Loucy (cell line): ENCODE measurements around the gene ST3GAL3.

Experiments
- H2AFZ ChIP-seq: fragments of 200-600 bp; sonication (generic); 2 replicates; pipeline ENCODE4 v1.6.0; 2016; ENCODE audit warnings: antibody characterized with exemption, mild to moderate bottlenecking, low read length, moderate library complexity
- H3F3A ChIP-seq: fragments of 200-600 bp; 2 replicates; pipeline ENCODE4 v1.6.0; 2016; ENCODE audit warnings: antibody characterized with exemption, low read depth, mild to moderate bottlenecking
- H3K27me3 ChIP-seq: fragments of 200-600 bp; sonication (generic); 2 replicates; pipeline ENCODE4 v1.6.1; 2014; ENCODE audit warnings: low read length, mild to moderate bottlenecking; ENCODE audit not compliant: insufficient read depth, poor library complexity, severe bottlenecking
- H3K36me3 ChIP-seq: fragments of 200-600 bp; sonication (generic); 2 replicates; pipeline ENCODE4 v1.6.1; 2016; ENCODE audit warnings: low read length; ENCODE audit not compliant: insufficient read depth
- H3K4me1 ChIP-seq: fragments of 200-600 bp; sonication (generic); 2 replicates; pipeline ENCODE4 v1.5.1; 2014; ENCODE audit warnings: low read length, mild to moderate bottlenecking; ENCODE audit not compliant: insufficient read depth, poor library complexity, severe bottlenecking
- H3K4me2 ChIP-seq: fragments of 200-600 bp; sonication (generic); 2 replicates; pipeline ENCODE4 v1.6.0; 2014; ENCODE audit warnings: antibody characterized with exemption, low read length, low read depth, mild to moderate bottlenecking; ENCODE audit not compliant: poor library complexity, severe bottlenecking
- H3K4me3 ChIP-seq: fragments of 200-600 bp; sonication (generic); 2 replicates; pipeline ENCODE4 v1.5.1; 2014; ENCODE audit warnings: low read length, mild to moderate bottlenecking, mixed read lengths; ENCODE audit not compliant: poor library complexity, severe bottlenecking
- H3K79me2 ChIP-seq: fragments of 200-600 bp; sonication (generic); 2 replicates; pipeline ENCODE4 v1.6.1; 2014; ENCODE audit warnings: low read length; ENCODE audit not compliant: insufficient read depth
- H3K9ac ChIP-seq: fragments of 200-600 bp; sonication (generic); 2 replicates; pipeline ENCODE4 v1.6.0; 2014; ENCODE audit warnings: mild to moderate bottlenecking, low read depth, low read length, moderate library complexity; ENCODE audit not compliant: poor library complexity, severe bottlenecking
- H3K9me2 ChIP-seq: fragments of 200-600 bp; sonication (generic); replicated peaks from 2 replicates; pipeline ENCODE4 v1.6.1; 2016; ENCODE audit warnings: low read depth, low read length, mixed read lengths
- H3K9me3 ChIP-seq: fragments of 200-600 bp; sonication (generic); 2 replicates; pipeline ENCODE4 v1.6.1; 2014; ENCODE audit warnings: mild to moderate bottlenecking, antibody characterized with exemption, low read length, low read depth; ENCODE audit not compliant: insufficient read depth
- H4K20me1 ChIP-seq: fragments of 200-600 bp; sonication (generic); 2 replicates; pipeline ENCODE4 v1.6.0; 2014; ENCODE audit warnings: antibody characterized with exemption, low read length, mild to moderate bottlenecking; ENCODE audit not compliant: insufficient read depth, poor library complexity, severe bottlenecking
- CTCF ChIP-seq: fragments of 200-600 bp; sonication (generic); conservative IDR thresholded peaks from 2 replicates; pipeline ENCODE4 v1.5.1; 2014; ENCODE audit warnings: mild to moderate bottlenecking, antibody characterized with exemption, low read length
- EZH2phosphoT487 ChIP-seq: fragments of 200-600 bp; IDR thresholded peaks from 2 replicates; pipeline ENCODE4 v1.6.1; 2018; ENCODE audit warnings: antibody characterized with exemption, mild to moderate bottlenecking, moderate library complexity, borderline replicate concordance

Gene ST3GAL3

GRCh38 chr1:43857163-43857562, 149.8 kb downstream of the ST3GAL3 start:
- no peak overlapping the region for H3K9ac ChIP-seq
- H3F3A ChIP-seq, result peaks cover 10% of the 10 kb centered on the region; the same call in 1 of the 2 replicates
- H3K4me2 ChIP-seq, result no peak overlapping the region
- no peaks in the 10 kb centered on the region for H3K9me2 ChIP-seq
- no peak overlapping the region for H2AFZ ChIP-seq
- H4K20me1 ChIP-seq, result peaks cover 2% of the 10 kb centered on the region
- H3K27me3 ChIP-seq, result no peaks in the 10 kb centered on the region
- TF ChIP-seq CTCF (no peak), EZH2phosphoT487 (no peak)
- peaks cover 25% of the 10 kb centered on the region for H3K4me1 ChIP-seq
- peaks cover 7% of the 10 kb centered on the region; the same call in 1 of the 2 replicates for H3K36me3 ChIP-seq
- H3K9me3 ChIP-seq, result no peaks in the 10 kb centered on the region
- H3K79me2 ChIP-seq, result no peaks in the 10 kb centered on the region
- no peak overlapping the region for H3K4me3 ChIP-seq

DNA sequence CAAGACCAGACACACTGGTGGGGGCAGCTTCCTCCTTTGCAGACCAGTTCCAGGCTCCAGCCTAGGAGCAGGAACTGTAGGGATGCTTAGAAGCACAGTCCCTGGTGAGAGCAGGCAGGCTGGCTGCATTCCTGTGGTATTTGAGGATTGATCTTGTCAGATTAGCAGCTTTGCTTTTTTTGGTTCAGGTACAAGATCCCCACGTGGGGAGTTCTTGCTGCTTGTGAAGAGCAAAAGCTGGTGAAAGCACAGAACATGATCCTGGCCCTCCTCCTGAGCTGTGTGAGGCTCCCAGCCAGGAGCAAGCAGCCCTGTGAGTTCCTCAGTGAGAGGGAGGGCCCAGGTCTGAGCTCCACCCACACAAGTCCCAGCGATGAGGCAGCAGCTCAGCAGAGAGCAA, 151.0 kb downstream of the ST3GAL3 start:
- Histone ChIP-seq H3K9me3 (no peaks in the 10 kb centered on the region), H3F3A (peaks cover 6% of the 10 kb centered on the region; the same call in 1 of the 2 replicates), H3K4me2 (no peak overlapping the region), H3K36me3 (peaks cover 7% of the 10 kb centered on the region; the same call in 1 of the 2 replicates), H3K9me2 (no peaks in the 10 kb centered on the region), H3K79me2 (no peaks in the 10 kb centered on the region), H2AFZ (no peak overlapping the region), H3K4me3 (no peak overlapping the region), H4K20me1 (peaks cover 2% of the 10 kb centered on the region), H3K27me3 (no peaks in the 10 kb centered on the region), H3K9ac (no peak overlapping the region), H3K4me1 (peaks cover 14% of the 10 kb centered on the region)
- no peak for TF ChIP-seq EZH2phosphoT487
- no peak for TF ChIP-seq CTCF

DNA sequence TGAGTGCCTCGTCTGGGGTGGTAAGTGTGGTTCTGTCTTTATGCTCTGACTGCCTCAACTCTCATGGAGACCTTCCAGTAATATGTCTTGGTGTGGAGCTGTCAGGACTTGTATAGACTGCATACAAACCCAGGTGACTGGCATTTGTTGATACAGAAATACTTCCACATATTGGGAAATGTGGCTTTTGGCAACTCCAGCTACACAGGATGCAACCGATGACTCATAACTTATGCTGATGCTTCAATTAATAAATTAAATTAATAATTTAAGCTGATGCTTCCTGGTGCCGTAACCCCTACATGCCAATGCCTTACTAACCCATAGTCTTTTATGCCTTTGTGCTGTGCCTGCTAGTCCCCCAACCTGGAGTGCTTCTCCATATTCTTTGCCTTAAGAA, 154.0 kb downstream of the ST3GAL3 start:
- no peaks in the 10 kb centered on the region for H3K9me2 ChIP-seq
- no peaks in the 10 kb centered on the region for H3F3A ChIP-seq
- no peak overlapping the region for H3K4me2 ChIP-seq
- TF ChIP-seq CTCF (no peak), EZH2phosphoT487 (no peak)
- H3K4me1 ChIP-seq, result no peaks in the 10 kb centered on the region
- no peaks in the 10 kb centered on the region for H3K9me3 ChIP-seq
- no peak overlapping the region for H3K9ac ChIP-seq
- peaks cover 7% of the 10 kb centered on the region; the same call in 1 of the 2 replicates for H3K36me3 ChIP-seq
- H4K20me1 ChIP-seq, result no peaks in the 10 kb centered on the region
- no peaks in the 10 kb centered on the region for H3K79me2 ChIP-seq
- H3K27me3 ChIP-seq, result no peaks in the 10 kb centered on the region
- H2AFZ ChIP-seq, result no peak overlapping the region
- H3K4me3 ChIP-seq, result no peak overlapping the region
